Posterior vena cava (tissue), 2 donors: ENCODE results near the gene UBE2M. TPM values are rescaled to one million over a fixed set of nuclear protein-coding genes. Genes with fewer than 3 reads are reported as not detected.

Experiments used
- DNase-seq: peaks from one replicate; pipeline ENCODE4 v3.0.0-alpha.2; 2020; ENCODE audit warnings: low spot score
- intact Hi-C, 2 donors: fragments of 100-400 bp; cut with DNase I; formaldehyde crosslinking; loops; one replicate each; pipeline versions ENCODE4 v1.14.1 to v1.14.2; 2022 to 2023
- total RNA-seq, 2 donors: library from RNA; stranded (reverse); fragmentation: NEBNext Ultra II Directional; extraction: Animal tissue kit (Norgen Biotek cat#: 25700); gene quantifications; one replicate each; pipeline ENCODE4 v1.2.1, GENCODE V29; 2021
- donor health status: DM: yes; HTN: yes; CAD: no.
- donor health status: DM: yes; HTN: yes; CAD: no.

The UBE2M gene
- total RNA-seq, 2 donors from 2014 or later, result 53.3 to 60.0 TPM

DNA sequence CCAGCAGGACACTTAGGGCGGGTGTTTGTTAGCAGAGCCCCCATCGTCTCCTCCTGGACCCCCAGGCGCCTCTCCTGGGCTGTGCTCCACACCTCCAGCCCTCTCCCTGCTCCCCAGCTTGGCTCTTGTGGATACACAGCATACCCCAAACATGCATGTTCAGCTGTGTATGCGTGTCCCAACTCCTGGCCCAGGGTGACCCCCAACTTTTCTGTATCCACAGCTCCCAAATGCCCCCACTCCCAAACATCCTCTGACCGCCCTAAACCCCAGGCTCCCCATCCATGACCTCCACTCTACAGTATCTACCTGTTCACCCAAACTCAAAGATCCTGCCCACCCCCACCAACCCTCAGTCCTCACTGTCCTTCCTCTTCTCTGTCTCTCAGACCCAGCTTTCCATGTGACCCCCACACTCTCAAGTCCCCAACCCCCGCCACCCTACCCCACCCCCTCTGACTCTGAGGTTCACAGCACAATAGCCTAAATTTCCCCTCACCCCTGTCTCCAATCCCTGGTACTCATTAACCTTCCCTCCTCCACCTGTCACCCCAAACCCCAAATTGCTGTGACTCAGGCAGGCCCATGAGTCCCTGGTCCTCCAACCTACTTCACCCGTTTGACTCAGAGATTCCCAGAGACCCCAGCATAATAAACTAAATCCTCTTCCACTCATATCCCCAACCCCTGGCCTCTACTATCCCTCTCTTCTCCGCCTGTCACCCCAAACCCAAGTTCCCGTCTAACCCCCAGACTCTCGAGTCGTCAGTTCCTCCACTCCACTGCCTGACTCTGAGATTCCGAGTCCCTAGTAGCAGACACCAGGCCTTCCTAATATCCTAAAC lies 968 bp downstream of the UBE2M start:
- peak; percentile 62 for DNase-seq
- intact Hi-C loops, result no loop called here

DNA sequence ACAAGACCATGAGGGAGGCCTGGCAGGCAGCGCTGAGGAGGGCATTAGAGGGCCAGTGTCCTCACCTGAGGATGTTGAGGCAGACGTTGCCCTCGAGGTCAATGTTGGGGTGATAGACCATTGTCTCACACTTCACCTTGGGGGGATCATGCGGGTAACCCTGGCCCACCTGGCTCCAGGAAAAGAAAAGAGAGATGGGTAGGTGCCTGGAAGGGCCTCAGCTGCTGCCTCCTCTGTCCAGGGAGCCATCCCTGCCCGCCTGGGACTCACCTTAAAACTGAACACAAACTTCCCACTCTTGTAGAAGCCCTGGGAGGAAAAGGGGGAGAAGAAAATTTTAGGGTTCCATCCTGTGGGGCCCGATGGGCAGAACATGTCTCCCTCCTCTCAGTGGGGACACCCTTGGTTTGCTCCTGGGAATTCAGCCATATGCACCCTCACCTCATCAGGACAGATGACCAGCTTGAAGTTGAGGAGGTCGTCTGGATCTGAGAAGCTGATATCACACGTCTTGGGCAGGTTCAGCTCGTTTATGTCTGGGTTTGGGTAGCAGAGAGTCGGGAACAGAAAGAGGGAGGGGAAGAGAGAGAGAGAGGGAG lies 1.7 kb downstream of the UBE2M start:
- intact Hi-C loops, result no loop called here
- peak; percentile 62 for DNase-seq

DNA sequence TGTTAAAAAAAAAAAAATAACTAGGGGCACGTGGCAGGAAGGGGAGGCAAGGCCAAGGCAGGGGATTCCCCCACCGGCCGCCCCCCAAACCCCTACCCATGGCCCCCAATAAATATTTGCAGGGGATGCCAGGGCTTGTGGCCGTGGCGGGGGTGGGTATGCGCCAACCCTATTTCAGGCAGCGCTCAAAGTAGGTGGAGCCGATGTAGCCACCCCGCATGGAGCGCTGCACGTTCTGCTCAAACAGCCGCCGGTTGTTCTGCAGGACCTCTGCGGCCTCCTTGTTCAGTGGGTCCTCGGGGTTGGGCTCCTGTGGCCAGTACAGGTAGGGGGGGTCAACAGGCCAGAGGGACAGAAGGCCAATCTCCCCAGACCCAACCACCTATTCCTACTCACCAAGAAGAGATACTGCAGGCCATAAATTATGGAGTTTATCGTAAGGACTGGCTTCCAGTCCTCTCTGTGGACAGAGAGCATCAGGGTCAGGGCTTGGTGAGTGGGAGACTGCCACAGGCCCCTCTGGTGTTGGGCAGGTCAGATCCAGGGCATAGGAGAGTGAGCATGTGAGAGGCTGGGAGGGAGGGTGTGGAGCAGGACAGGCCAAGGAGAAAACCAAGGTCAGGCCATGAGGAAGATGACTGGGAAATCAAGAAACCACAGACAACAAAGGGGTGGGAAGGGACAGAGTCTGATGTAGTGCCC lies 2.3 kb downstream of the UBE2M start:
- intact Hi-C loops, result no loop called here
- DNase-seq, result peak; percentile 69

DNA sequence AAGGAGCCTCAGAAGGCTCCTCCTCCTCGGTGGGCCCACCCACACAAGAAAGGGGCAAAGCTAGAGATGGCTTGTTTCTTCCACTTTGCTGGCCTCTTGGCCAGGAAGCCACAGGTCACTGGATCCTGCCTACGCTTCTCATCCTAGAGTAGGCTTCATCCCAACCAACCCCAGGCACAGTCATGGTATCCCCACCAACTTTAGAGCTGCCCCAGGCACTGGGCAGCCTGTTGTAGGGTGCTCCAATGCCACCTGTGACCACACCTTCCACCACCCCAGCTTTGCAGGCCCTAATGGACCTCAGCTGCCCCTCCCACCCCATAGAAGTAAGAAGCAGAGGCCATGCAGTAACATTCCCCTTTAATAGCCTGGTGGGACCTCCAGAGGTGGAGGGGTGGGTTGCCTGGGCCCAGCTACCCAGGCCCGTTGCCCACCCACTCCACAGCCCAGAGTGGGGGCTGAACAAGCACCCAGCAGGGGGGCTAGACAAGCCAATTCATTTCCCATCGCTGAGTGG lies 3.0 kb downstream of the UBE2M start:
- intact Hi-C loops, result no loop called here
- peak; percentile 76 for DNase-seq

DNA sequence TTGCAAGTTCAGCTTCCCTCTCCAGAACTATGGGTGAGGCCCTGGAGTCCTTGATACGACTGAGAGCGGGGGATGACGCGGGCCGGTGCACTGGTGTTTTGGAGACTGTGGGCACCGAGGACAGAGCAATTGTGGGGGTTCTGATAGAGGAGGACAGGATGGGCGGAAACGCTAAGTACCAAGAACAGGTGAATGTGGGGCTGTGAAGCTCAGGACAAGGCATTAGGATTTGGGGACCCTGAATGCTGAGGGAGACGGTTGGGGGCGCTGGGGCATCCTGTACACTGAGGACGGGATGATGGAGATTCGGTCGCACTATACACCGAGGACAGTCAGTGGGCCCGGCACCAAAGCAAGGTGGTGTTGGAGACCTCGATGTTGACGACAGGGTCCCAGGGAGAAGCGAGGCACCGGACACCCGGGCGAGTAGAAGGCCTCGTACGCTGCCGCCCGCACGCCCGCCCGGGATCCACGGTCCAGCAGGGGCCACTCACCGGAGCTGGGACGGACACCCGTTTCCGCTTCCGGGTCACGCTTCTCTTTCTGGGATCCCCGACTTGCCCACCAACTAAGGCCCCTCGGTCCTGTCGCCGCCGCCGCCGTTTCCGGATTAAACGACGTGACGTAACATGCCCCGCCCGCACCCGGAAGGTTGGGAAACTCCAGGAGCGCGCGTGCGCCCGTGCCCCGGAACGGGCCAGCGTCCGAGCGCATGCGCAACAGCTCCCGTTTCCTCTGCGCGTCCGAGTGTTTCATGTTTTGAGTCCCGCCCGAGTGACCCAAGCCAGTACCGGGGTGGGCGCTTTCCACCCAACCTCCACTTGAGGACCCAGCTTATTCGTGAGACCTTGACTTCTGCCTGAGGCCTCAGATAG lies 3.7 kb downstream of the UBE2M start, which contains the start of gene CHMP2A:
CHMP2A (minus strand) TSS at position 612 of the 875 bp plus-strand sequence. CDS start 893 bp downstream, outside the sequence.
- peak; percentile 100 for DNase-seq
- intact Hi-C loops, result no loop called here

DNA sequence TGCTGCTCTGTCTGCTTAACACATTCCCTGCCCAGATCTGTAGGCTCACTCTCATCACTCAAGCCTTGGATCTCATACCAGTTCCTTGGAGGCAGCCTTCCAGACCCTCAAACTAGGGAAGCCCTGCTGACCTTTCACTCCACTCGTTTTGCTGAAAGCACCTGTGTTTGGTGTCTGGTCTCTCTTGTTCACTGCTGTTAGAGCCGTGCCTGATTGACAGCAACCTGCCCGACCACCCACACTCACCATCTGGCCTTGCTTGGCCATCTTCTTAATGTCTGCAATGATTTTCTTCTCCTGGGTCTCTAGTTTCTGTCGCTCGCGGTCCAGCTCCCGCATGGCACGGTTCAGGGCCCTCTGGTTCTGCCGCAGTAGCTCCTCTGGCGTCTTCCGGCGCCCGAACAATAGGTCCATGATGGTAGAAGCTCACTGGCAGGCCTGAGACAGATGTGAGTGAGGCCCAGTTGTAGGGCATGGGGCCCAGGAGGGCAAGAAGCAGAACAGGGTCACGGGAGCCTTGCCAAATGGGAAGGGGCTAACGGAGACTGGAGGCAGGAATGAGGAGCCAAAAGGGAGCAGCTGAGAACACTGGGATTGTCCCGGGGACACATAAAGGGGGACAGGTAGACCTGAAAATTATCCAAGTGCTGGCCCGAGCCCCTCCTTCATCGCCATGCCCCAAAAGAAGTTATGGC lies 4.5 kb downstream of the UBE2M start:
- peak; percentile 73 for DNase-seq
- intact Hi-C loops, result no loop called here

DNA sequence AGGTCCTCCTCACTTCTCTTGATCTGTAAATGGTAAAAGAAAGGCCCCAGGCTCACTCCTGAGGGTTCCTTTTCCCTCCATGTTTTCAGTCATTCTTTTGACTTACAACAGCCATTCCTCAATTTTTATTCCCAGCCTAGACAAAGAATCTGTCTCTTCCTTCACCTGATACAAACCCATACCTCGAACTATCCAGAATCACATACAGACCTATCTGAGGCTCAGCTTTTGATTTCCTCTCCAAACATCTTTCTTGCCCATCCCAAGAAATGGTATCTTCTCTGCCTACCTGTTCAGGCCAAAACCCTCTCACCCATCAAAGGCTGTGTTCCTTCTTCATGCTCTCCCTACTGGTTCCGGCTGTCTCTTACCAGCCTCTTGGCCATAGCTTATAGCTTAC lies 5.8 kb downstream of the UBE2M start:
- no peak for DNase-seq
- intact Hi-C loops, result no loop called here

DNA sequence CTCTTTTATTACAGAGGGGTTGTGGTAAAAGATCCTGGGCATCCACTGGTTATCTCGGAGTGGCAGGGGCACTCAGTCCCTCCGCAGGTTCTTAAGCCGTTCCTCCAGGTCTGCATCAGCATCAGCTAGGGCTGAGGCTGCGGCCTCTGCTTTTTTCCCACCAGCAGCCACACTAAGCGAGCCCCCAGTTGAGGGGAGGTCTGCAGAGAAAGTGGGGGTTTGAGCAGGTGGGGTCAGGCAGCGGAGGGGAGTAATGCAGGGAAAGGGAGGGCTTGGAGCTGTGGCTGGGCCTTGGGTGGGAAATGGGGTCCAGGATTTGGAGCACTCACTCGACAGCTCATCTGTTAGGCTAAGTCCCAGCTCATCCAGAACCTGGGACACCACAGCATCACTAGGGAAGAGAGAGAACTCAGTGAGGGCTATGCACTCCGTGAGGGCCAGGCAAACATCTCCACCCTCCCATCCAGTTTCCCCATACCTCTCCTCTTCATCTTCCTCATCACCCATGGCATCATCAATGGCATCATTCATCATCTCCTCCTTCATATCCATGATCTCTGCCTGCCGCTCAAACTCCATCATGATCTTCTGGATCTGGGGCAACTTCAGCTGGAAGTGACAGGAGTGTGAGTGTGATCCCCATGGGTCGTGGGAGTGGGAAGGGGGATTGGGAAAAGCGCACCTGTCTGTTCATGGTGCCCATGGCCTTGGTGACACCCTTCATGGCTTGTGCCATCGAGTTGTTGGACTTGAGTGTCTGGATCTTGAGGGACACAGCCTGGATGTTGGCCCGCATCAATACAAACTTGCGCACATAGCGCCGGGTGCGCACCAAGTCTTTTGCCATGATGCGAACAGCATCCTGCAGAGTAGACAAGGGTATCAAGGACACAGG lies 6.6 kb downstream of the UBE2M start:
- DNase-seq, result no peak
- intact Hi-C loops, result no loop called here

DNA sequence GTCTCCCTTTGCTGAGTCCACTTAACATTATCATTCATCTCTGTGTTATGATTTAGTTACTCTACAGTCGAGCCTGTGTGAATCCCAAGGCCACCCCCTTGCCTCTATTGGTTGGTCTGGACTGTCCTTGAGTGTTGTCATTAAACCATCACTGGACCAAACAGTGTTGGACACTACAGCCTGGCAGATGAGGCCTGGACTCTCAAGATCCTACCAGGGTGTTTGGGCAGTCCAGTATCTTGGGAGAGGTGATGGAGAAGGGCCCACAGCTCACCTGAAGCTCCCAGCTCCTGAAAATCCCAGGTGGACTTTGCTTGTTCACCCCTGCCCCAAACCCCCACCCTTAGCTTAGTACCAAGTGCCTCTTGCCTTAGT lies 7.3 kb downstream of the UBE2M start:
- intact Hi-C loops, result no loop called here

DNA sequence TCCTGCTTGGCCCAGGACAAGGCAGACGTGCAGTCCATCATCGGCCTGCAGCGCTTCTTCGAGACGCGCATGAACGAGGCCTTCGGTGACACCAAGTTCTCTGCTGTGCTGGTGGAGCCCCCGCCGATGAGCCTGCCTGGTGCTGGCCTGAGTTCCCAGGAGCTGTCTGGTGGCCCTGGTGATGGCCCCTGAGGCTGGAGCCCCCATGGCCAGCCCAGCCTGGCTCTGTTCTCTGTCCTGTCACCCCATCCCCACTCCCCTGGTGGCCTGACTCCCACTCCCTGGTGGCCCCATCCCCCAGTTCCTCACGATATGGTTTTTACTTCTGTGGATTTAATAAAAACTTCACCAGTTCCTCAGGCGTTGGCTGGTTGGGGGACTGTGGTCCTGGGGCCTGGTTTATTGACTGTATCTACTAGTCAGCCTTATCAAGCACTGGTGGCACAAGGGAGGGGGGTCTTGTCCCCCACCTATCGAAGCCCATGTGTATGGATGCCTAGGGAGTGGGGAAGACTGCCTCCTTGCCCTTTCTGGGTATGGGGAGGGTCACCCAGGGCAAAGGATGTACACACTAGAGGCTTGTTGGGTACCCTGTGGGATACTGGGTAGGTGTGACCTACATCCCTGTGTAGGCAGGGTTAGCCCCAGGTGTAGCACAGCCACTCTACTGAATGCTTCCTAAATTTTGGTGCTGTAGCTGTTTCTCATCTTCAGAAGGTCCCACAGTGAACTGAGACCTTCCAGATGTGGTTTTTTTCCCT lies 7.9 kb downstream of the UBE2M start:
- intact Hi-C loops, result no loop called here
- DNase-seq, result no peak

More for the DNA sequence above, 7.3 kb downstream of the UBE2M start:
- DNase-seq, result no peak

DNA sequence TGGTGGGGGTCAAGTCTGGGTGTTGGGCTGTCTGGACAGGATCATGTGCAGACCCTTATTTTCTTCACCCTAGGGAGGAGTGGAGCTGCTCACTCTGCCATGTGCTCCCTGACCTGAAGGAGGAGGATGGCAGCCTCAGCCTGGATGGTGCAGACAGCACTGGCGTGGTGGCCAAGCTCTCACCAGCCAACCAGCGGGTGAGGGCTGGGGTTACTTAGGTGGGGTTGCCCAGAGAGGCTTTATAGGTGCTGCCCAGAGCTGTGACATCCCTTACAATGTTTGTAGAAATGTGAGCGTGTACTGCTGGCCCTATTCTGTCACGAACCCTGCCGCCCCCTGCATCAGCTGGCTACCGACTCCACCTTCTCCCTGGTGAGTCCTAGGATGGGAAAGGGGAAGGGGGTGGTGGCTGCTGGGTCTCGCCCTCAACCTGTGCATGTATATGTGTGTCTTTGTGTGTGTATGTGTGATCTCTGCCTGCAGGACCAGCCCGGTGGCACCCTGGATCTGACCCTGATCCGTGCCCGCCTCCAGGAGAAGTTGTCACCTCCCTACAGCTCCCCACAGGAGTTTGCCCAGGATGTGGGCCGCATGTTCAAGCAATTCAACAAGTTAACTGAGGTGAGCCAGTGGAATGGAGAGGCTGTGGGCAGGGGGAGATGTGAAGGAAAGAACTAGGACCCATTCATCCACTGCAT lies 8.6 kb downstream of the UBE2M start:
- intact Hi-C loops, result no loop called here
- no peak for DNase-seq

DNA sequence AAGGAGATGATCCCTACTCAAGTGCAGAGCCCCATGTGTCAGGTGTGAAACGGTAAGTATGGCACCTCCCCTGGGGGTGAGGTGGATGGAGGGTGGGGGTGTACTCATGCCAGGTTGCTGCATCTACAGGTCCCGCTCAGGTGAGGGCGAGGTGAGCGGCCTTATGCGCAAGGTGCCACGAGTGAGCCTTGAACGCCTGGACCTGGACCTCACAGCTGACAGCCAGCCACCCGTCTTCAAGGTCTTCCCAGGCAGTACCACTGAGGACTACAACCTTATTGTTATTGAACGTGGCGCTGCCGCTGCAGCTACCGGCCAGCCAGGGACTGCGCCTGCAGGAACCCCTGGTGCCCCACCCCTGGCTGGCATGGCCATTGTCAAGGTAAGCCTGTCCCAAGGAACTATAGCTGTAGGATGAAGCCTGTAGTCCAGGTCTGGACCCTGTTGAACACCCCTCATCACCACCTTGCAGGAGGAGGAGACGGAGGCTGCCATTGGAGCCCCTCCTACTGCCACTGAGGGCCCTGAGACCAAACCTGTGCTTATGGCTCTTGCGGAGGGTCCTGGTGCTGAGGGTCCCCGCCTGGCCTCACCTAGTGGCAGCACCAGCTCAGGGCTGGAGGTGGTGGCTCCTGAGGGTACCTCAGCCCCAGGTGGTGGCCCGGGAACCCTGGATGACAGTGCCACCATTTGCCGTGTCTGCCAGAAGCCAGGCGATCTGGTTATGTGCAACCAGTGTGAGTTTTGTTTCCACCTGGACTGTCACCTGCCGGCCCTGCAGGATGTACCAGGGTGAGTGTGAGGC lies 9.3 kb downstream of the UBE2M start:
- DNase-seq, result no peak
- intact Hi-C loops, result no loop called here

DNA sequence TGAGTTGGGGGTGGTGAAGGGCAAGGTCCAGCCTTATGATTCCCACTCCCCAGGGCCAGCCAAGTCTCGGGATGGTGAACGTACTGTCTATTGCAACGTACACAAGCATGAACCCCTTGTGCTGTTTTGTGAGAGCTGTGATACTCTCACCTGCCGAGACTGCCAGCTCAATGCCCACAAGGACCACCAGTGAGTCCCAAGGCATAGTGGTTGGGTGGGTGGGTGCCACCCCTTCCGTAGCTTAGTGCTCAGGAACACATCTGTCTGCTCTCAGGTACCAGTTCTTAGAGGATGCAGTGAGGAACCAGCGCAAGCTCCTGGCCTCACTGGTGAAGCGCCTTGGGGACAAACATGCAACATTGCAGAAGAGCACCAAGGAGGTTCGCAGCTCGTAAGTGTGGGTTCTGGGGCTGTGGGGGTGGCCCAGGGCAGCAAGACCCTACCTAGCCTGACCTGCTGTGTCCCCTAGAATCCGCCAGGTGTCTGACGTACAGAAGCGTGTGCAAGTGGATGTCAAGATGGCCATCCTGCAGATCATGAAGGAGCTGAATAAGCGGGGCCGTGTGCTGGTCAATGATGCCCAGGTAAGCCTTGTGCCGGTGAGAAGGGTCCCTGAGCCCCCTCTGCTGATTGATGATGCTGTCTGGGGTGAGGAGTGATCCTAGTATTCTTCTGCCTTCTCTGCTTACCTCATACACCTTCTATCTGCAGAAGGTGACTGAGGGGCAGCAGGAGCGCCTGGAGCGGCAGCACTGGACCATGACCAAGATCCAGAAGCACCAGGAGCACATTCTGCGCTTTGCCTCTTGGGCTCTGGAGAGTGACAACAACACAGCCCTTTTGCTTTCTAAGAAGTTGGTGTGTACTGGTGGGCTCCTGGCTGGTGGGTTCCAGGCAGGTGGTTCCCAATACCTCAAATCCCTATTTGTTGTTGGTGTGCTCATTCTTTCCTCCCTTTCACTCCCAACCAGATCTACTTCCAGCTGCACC lies 10.8 kb downstream of the UBE2M start:
- DNase-seq, result no peak
- intact Hi-C loops, result no loop called here

DNA sequence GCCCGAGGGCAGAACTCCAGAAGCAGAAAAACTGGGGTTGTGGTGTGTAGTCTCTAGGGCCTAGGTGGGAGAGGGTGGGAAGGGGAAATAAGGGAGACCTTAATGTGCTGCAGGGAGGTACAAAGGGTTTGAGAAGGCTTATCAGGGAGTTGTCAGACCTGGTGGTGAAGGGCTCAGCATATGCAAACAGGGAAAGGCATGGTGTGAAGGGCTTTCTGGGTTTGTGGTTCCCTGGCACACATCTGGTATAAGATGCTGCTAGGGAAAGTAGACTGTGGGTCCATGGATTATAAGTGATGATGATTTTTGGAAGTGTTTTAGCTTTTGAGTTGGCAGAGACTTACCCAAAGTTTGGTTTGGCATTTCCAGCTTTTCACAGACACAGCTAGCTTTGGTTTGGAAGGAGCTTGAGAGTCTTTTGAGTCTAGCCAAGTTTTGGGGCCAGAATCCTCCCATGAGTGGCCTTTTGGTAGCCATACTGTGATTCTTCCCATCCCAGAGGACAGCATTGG lies 12.3 kb downstream of the UBE2M start:
- intact Hi-C loops, result no loop called here
- DNase-seq, result no peak
